ENCODE data around the gene AUTS2. TPM values are rescaled to one million over a fixed set of nuclear protein-coding genes. Genes with fewer than 3 reads are reported as not detected.
A peak's percentile ranks its signal among the peaks of the same experiment; 100 is the strongest.

The AUTS2 gene
- total RNA-seq, 1 experiment from 2014 or later, result 13.9 TPM

DNA sequence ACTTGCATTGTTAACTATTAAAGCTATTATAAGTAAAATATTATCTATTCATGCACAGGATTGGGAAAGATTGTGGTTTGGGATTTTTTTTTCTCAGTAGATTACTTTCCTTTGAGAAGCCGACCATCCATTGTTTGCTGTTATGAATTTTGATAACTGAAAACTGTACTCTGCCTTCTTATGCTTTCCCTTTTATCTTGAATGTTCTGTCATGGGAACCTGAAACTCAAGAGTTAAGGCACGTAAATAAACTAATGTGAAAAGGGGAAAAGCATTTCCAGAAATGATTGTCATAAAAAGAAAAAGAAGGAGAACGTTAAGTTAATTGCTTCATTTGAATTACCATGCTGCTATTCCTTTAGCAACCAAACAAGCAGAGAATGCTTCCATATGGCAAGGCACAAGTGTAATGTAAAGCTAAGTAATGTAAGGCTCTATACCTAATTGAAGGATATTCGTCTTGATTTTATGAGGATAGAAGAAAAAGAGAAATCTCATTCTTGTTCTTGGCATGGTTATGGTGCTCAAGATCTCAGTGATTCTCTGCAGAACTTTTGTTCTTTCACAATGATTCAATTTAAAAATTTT lies 370.8 kb downstream of the AUTS2 start:
- no peak for DNase-seq (ENCODE audit: low read depth)

DNA sequence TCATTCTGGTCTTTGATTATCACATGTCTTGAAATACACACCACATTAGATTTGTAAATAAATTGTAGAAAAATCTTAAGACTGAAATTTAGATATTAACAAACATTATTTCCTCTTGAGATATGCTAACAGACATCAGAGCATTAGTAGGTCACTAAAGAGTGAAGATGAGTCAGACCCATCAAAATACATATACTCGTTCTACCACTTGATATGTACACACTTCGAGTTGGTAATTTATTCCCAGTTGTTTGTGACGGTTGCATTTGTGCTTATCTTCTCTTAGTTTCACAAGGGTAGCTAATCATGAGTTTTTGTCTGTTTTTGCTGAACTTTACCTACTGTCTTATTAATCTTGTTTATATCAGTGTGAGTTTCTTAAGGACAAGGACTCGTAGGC lies 383.4 kb downstream of the AUTS2 start:
- no peak for DNase-seq (ENCODE audit: low read depth)

DNA sequence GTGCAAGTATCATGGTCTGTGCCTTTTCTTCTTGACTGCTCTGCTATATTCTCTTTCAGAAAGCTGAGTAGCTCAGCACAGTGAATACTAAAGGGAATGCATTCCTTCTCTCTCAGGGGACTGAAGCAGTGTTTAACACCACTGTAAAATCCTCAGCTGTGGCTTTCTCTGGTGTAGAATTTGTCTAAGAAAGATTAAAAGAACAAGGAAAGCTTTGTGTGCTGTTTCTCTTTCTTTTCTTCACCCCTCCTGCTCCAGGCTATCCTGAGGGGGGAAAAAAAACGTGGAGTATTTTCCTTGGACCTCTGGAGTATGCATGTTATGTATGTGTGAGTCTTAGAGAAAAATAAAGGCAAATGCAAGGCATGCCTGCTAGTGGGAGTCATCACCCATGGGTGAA lies 383.9 kb downstream of the AUTS2 start:
- DNase-seq (ENCODE audit: low read depth), result no peak

DNA sequence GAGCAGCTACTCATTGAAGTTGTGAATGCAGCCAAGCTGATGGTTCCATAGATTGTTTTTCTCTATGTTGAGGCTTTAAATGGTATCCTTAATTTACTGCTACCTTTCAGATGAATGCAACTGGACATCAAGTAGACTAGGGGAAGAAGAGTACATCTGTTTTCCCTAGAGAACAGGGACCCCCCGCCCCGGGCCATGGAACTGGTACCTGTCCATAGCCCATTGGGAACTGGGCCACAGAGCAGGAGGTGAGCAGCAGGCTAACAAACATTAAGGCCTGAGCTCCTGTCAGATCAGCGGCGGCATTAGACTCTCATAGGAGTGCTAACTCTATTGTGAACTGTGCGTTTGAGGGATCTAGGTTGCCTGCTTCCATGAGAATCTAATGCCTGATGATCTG lies 391.3 kb downstream of the AUTS2 start:
- no peak for DNase-seq (ENCODE audit: low read depth)

DNA sequence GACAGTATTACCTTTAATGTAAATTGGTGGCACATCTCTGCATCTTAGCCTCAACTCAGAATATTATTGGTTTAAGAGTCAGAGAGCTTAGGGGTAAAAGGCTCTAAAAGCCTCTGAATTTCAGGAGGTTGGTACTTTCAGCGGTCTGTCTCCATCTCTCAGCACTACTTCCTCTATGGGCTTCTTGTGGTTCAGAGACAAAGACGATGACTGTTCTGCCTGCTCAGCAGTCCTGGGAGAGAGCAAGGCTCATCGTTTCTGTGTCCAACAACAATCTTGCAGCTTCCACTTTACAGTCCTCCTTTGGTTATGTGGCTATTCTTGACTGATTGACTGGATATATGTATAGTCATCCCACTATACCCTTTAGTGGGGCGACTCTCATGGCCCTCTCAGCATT lies 394.7 kb downstream of the AUTS2 start:
- DNase-seq (ENCODE audit: low read depth), result no peak

DNA sequence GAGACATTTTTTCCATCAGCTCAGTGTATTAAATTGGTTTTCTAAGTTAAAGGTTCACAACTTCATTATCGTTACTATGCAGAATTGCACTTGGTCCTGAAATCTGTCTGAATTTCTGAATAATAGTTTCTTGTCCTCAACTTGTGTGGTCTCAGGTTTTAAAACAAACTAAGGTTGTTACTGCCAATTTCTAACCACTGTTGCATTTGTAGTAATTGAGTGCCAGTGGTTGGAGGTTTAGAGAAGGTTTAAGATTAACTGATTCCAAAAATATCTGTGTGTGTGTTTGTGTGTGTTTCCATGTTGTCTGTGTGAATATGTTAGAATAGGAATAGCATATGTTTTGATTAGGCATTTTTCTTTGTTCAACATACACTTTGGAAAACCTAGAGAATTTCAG lies 395.9 kb downstream of the AUTS2 start:
- DNase-seq (ENCODE audit: low read depth), result no peak

DNA sequence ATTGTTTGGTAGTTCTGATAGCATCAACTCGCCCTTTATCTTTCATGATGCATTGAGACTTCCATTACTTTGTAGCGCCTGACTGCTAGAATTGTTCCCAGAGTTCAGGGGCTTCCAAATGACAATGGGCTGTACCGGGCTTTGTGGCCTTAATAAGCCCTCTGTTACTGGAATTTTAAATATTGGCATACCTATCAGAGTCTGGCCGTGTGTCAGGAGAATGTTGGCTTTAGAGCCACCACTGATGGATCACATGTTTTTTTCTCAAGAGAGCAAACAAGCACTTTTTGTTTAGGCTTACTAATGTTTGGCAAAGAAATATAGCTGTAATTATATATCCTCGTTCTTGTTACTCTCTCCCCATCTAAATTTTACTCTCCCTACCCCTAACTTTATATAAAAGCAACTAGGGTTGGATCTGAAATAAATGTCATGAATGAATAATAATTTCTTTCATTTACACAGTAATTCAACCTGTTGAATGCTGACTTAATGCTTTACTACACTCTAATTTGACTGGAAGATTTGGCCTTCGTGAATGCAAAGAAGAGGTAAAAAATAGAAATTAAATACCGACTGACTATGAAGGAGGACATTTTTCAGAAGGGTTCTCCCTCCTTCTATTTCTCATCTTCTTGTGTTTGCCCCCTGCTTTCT lies 396.7 kb downstream of the AUTS2 start:
- DNase-seq (ENCODE audit: low read depth), result no peak

DNA sequence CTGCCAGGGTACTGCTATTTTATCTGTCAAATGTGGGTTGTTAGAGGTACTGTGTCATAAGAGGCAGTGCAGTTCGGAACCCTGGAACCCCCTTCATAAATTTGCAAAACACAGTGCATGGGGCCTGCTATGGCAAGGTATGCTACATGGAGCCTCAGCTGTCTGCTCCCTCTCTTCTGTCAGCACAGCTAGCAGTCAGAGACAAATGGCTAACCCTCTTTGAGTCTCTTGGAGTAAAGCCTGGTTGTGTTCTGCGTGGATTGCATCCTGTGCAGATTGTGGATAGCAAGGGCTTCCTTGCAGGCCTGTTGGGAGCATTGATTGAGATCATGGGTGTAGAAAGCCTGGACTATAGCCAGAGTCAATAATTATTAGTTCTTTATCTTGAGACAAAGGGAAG lies 397.8 kb downstream of the AUTS2 start:
- no peak for DNase-seq (ENCODE audit: low read depth)

DNA sequence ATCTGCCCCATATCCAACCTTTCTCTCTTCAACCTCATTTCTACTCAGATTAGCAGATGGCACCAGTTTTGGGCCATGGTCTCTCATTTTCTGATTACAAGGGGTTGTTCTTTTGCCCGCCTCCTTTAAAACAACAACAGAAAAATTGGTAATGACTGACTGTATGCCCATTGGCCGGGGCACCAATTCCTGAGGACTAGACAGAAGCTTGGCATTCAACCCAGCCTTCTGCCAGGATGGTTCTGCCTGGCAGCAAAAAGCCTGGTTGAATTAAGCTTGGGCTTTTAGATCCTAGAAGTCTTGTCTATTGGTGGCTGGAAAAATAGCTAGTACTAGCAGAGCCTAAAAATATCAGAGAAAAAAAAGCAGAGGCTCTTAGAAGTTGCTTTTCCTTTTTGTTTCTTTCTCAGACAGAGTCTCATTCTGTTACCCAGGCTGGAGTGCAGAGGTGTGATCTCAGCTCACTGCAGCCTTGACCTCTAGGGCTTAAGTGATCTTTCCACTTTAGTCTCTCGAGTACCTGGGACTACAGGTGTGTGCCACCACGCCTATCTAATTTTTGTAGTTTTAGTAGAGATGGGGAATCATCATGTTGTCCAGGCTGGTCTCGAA lies 402.6 kb downstream of the AUTS2 start:
- no peak for DNase-seq (ENCODE audit: low read depth)

DNA sequence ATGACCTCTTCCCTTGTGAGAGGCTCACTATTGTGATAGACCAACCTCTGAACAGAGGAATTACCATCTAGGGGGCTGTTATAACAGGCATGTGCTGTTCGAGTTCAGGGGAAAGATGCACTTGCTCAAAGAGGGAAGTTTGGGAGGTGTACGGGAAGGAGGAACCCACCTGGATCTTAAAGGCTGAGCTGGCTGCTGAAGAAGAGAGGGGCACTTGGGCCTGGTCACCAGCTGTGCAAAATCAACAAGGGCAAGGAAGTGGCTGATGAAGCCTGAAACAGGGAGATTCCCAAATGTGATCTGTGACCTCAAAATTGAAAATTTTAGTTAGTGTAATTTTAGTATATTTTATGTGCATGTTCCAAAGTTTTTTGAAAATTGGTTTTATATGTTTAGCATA lies 407.2 kb downstream of the AUTS2 start:
- DNase-seq (ENCODE audit: low read depth), result no peak

DNA sequence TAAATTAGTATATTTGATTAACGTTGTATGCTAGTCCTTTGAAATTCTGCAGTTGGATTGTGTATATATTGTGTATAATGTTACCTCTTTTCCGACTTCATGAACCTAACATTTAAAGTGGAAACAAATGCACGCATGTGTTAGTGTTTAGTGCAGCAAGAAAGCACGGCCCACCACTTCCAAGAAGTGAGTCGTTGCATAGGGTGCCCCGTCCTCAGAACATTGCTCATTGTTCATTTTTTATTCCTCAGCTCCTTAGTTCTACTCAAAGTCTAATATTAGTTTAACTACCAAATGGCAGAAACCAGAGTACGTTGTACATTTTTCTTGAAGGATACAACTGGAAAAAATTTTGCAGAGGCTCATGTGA lies 407.6 kb downstream of the AUTS2 start:
- no peak for DNase-seq (ENCODE audit: low read depth)

DNA sequence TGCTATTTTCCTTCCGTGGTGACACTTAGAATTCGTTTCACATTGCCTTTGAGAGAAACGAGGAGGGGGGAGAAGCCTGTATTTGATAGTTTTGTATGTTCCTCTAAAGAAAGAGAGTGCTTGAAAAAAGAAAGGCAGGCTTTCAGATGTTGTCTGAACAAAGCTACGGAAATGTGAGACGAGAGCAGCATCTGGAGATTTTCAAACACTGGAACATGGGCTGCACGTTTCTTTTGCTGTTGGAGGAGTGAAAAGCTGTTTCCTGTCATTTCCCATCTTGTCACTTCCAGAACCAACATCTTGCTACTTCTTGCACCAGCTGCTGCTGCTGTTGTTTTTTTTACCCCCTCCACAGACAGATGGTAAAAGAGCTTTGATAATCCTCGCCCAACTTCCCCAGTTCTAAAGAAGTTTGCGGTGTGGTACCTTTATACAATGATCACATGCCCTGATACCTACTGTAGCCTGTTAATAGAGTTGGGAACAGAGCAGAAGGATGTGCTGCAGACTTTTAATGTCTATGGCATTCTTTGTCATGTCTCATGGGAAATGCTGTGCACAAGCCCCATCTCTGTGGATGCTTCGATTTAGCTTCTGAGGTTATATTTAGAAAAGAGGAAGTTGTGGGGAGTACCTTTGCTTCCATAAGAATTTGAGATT lies 408.1 kb downstream of the AUTS2 start:
- no peak for DNase-seq (ENCODE audit: low read depth)

DNA sequence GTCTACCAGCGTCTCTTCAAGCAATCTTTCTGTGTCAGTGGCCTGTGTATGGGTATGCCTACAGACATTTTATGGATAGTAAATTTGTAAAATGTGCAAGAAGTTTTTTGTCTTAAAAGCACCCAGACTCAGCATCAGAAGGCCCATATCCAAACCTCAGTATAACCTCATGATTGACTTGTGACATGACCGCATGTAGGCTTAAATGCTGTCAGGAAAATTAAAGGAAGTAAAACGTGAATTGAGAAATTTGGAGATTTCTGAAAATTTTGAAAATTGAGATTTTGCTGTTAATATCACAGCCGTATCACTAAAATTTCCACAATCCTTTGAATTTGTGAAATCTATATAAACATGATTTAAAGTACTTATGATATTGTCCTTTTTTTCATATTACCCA lies 410.2 kb downstream of the AUTS2 start:
- no peak for DNase-seq (ENCODE audit: low read depth)

DNA sequence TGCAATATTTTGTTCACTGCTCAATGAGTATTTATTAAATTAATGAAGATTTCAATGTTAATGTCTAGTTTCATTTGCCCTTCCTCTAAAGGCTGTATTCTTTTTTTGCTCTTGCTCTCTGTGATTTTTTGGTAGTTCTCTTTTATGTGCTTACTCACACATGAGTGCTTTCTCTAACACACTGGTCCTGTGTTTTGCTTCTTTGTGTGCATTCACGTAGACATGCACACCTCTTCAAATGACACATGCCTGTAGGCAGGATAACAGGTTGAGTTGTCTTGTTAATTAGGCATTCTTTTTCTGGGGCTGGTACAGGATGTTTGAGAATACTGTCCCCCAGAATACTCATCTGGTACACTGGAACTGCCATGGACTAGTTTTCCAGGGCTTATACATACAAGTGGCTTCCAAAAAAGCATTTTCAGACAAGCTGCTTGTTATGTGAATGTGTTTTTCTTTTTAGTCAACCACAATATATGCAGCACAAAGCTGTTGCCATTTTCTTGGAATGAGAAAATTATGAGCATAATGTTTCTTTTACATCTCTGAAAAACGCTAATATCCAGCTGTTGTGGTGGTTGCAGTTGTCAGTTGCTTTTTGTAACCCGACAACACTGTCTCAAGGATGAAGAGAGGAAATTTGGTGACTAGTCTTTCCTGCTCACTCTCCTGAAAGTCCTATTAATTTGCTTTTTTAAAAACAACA lies 416.4 kb downstream of the AUTS2 start:
- DNase-seq (ENCODE audit: low read depth), result no peak

DNA sequence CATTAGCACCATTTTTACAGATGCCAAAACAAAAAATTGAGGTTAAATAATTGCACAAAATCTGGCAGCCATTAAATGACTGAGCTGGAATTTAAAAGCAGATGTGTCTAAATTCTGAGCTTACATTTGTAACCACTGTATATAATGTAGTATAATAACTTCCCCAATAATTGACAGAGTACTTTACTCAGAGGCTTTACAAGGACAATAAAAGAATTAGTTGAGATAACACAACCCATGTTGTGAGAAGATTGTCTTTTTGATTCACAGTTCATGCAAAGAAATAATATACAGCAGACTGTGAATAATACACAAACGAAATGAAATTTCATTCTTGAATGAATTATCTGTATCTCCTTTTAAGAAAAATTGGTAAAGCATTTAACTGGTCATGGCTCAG lies 417.1 kb downstream of the AUTS2 start:
- no peak for DNase-seq (ENCODE audit: low read depth)

DNA sequence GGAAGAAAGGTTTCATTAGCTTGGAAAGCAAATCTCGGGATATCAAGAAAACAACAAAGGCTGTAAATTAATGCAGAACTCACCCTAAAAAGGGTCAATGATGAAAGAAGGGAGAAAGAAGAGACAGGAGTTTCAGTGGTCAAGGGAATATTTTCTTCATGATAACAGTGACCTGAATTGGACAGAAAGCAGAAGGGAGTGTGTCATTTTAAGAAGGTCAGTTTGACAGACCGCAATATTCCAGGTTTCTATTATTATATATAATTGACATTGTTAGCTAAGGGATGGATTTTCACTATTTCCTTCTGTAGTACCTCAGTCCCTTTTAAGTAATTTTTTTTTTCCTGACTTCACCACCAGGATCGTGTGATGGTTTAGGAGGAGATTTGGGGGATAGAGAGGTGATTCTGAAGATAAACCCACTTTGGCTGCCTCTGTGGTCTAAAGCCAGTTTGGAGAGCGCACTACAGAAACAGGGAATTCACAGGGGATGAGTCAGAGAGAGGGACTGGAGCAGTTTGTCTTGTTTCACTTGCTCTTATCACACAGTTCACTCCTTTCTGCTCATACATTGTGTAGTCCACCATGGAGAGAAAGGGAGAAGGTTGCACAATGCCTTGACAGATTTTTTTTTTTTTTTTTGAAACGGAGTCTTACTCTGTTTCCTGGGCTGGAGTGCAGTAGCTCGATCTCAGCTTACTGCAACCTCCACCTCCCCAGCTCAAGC lies 417.9 kb downstream of the AUTS2 start:
- peak; percentile 89 for DNase-seq (ENCODE audit: low read depth)

DNA sequence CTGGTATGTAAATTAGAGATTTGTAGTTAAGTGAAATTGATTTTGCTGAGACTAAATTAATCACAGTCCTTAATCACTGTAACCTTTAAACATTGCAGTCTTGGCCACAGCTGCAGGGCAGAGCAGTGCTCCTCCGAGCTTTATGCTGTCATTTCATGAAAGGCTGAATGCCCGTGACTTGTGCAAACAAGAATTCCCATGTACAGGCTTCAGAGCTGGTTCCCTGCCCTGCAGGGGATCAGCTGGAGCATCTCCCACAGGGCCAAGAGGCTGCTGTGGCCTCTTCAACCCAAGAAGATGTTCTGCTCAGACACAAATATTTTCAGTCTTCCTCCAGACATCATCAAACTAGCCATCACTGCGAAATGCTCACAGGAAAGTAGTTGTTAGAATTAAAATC lies 419.1 kb downstream of the AUTS2 start:
- no peak for DNase-seq (ENCODE audit: low read depth)

DNA sequence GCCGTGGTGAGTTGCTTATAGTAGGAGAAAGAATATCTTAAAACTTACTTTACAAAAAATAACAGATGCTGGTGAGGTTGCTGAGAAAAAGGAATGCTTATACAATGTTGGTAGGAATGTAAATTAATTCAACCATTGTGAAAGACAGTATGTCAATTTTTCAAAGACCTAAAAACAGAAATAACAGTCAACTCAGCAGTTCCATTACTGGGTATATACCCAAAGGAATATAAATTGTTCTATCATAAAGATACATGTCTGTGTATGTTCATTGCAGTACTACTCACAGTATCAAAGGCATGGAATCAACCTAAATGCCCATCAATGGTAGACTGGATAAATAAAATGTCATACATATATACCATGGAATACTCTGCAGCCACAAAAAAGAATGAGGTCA lies 420.4 kb downstream of the AUTS2 start:
- no peak for DNase-seq (ENCODE audit: low read depth)

DNA sequence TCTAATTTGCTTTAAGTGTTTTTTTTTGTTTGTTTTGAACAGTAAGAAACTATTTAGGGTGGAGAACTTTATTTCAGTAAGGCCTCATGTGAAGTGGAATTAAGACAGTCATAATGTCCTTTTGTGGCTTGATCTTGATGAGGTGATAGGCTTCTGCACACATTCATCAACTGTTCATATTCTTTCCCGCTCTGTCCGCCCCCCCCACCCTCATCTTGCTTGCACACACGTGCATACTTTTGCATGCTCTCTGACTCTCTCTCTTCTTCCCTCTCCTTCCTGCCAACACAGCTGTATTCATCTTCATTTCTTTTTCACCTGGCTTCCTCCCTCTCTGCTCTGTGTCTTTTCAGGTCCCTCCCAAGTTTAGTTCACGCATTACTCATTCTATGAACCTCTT lies 429.6 kb downstream of the AUTS2 start:
- DNase-seq (ENCODE audit: low read depth), result no peak

DNA sequence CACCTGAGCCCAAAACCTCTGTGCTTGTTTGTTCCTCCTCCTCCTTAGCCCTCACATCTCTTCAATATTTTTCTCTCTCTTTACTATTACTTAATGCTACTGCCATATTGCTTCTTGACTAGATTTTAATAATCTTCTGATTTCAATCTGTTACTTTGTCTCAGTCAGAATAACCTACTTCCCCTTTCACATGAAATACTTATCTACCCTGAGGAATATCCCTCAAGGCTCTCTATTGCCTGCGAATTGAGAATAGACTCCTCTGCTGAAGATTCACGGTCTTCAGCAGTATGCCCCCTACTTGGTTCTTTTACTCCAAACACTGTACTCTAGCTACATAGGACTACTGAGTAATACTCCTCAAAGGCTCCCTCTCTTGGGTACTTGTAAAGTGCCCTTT lies 430.3 kb downstream of the AUTS2 start:
- no peak for DNase-seq (ENCODE audit: low read depth)

DNA sequence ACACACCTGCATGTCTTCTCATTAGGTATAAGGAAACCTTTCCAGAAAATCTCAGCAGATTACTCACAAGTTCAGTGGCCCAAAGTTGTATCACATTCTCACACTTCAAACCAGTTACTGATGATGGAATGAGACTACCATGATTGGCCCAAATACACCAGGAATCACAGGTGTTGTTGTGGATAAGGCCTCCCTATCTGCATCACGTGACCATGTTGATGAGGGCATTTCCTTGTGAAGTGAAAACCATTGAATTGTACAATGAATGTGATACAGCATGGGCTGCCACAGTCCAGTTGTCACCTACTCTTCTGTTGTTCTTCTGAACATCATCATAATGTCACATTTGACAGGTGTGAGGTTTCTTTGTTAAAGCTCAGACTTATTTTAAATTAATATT lies 431.7 kb downstream of the AUTS2 start:
- no peak for DNase-seq (ENCODE audit: low read depth)

DNA sequence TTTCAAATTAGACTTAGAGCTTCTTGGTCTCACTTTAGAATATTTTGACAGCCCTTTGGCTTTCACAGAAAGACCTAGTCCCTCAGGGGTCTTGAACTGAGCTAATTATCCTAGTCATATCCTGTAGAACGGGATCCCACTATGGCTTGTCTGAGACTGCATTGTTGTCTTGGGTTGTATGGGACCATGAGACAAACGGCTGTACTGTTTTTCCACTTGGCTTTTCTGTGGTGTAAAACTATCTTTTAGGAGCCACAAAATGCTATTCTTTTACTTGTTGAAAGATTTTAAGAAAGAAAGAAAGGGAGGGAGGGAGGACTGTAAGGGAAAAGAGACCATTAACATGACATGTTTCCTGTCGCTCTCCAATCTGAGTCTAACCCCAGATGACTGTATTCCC lies 432.5 kb downstream of the AUTS2 start:
- DNase-seq (ENCODE audit: low read depth), result no peak
